OCI-LY1 (cell line): ENCODE data around the gene NEURL2.
A peak's percentile ranks its signal among the peaks of the same experiment; 100 is the strongest.
"Not testable (repeated sequence)": the region's sequence is repeated elsewhere in the genome, so short reads cannot be mapped to it uniquely, and the experiment has no call there.

Experiments used
- H2AFZ ChIP-seq: fragments of 200-600 bp; sonication (generic), shearing (Covaris generic); 2 replicates; pipeline ENCODE4 v1.6.0; 2014; ENCODE audit warnings: antibody characterized with exemption, mild to moderate bottlenecking, low read length
- H3F3A ChIP-seq: fragments of 200-600 bp; sonication (generic), shearing (Covaris generic); 2 replicates; pipeline ENCODE4 v1.6.0; 2014; ENCODE audit warnings: mild to moderate bottlenecking, antibody characterized with exemption, low read length, moderate library complexity; ENCODE audit not compliant: insufficient read depth
- H3K27ac ChIP-seq: fragments of 200-600 bp; sonication (generic); 2 replicates; pipeline ENCODE4 v1.5.1; 2014; ENCODE audit warnings: low read length, mixed run types, mild to moderate bottlenecking, low read depth; ENCODE audit not compliant: poor library complexity, severe bottlenecking
- H3K27me3 ChIP-seq: fragments of 200-600 bp; sonication (generic); 2 replicates; pipeline ENCODE4 v1.6.0; 2014; ENCODE audit warnings: antibody characterized with exemption, mild to moderate bottlenecking, low read length, moderate library complexity; ENCODE audit not compliant: insufficient read depth
- H3K36me3 ChIP-seq: fragments of 200-600 bp; sonication (generic); 2 replicates; pipeline ENCODE4 v1.6.1; 2014; ENCODE audit warnings: mild to moderate bottlenecking, antibody characterized with exemption, low read length, moderate library complexity, mixed read lengths; ENCODE audit not compliant: insufficient read depth
- H3K4me1 ChIP-seq: fragments of 200-600 bp; sonication (generic); 2 replicates; pipeline ENCODE4 v1.5.1; 2014; ENCODE audit warnings: mild to moderate bottlenecking, low read length, moderate library complexity; ENCODE audit not compliant: insufficient read depth, severe bottlenecking
- H3K4me2 ChIP-seq: fragments of 200-600 bp; sonication (generic), shearing (Covaris generic); 2 replicates; pipeline ENCODE4 v1.6.1; 2014; ENCODE audit warnings: low read length
- H3K4me3 ChIP-seq: fragments of 200-600 bp; sonication (generic); 2 replicates; pipeline ENCODE4 v1.5.1; 2014; ENCODE audit warnings: low read length, low read depth, mild to moderate bottlenecking, mixed read lengths; ENCODE audit not compliant: poor library complexity, severe bottlenecking
- H3K79me2 ChIP-seq: fragments of 200-600 bp; shearing (Covaris generic); 2 replicates; pipeline ENCODE4 v1.6.1; 2016; ENCODE audit warnings: mixed run types, low read length, mixed read lengths; ENCODE audit not compliant: insufficient read depth
- H3K9ac ChIP-seq: fragments of 200-600 bp; sonication (generic), shearing (Covaris generic); 2 replicates; pipeline ENCODE4 v1.6.1; 2014; ENCODE audit warnings: mild to moderate bottlenecking, low read length, mixed read lengths
- H3K9me2 ChIP-seq: fragments of 200-600 bp; sonication (generic), shearing (Covaris generic); 2 replicates; pipeline ENCODE4 v1.6.1; 2014; ENCODE audit warnings: low read depth, mild to moderate bottlenecking, low read length, mixed read lengths
- H3K9me3 ChIP-seq: fragments of 200-600 bp; shearing (Covaris generic); 2 replicates; pipeline ENCODE4 v1.6.1; 2014; ENCODE audit warnings: low read length, mixed read lengths
- H4K20me1 ChIP-seq: fragments of 200-600 bp; sonication (generic), shearing (Covaris generic); 2 replicates; pipeline ENCODE4 v1.6.0; 2016; ENCODE audit warnings: mild to moderate bottlenecking, low read length; ENCODE audit not compliant: insufficient read depth
- EZH2 ChIP-seq: fragments of 200-600 bp; sonication (generic), shearing (Covaris generic); IDR thresholded peaks from 2 replicates; pipeline ENCODE4 v1.8.0; 2017; ENCODE audit warnings: borderline replicate concordance, mixed run types, mild to moderate bottlenecking, antibody characterized with exemption, low read length, moderate library complexity, mixed read lengths
- TF ChIP-seq, protein P1 (sequence below): fragments of 200-600 bp; sonication (generic), shearing (Covaris generic); IDR thresholded peaks from 2 replicates; pipeline ENCODE4 v1.5.1; 2017; ENCODE audit warnings: mild to moderate bottlenecking, antibody characterized with exemption, low read length, moderate library complexity, mixed read lengths

Gene NEURL2

DNA sequence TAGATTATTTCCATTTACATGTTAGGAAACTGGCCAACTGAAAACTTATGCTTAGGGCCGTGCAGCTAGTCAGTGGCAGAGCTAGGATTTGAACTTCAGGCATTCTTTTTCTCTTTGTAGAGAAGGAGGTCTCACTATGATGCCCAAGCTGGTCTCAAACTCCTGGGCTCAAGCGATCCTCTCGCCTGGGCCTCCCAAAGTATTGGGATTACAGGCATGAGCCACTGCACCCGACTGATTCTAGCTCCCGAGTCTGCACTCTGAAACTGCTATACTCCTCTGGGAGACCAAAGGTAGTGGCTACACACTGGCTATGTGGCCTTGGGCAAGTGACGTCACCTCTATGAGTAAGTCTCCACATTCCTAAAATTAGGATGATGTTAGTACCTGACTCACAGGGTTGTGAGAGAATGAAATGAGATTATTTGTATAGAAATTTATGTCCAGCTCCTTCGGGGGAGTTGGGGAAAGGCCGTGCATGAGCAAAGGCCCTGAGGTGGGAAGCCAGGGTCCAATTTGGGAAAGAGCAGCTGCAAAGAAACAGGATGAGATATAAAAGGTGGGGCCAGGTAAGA, 14.6 kb upstream of the NEURL2 start:
- Histone ChIP-seq H3K27me3 (no peaks in the 10 kb centered on the region), H3K4me3 (no peak overlapping the region), H3F3A (no peaks in the 10 kb centered on the region), H3K9me3 (no peaks in the 10 kb centered on the region), H3K79me2 (no peaks in the 10 kb centered on the region), H3K36me3 (no peaks in the 10 kb centered on the region), H3K9me2 (no peaks in the 10 kb centered on the region), H4K20me1 (no peaks in the 10 kb centered on the region), H2AFZ (no peak overlapping the region), H3K27ac (no peak overlapping the region), H3K4me1 (peaks cover 16% of the 10 kb centered on the region), H3K4me2 (no peak overlapping the region), H3K9ac (no peak overlapping the region)
- no peak for TF ChIP-seq EZH2
- TF ChIP-seq, protein P1, sequence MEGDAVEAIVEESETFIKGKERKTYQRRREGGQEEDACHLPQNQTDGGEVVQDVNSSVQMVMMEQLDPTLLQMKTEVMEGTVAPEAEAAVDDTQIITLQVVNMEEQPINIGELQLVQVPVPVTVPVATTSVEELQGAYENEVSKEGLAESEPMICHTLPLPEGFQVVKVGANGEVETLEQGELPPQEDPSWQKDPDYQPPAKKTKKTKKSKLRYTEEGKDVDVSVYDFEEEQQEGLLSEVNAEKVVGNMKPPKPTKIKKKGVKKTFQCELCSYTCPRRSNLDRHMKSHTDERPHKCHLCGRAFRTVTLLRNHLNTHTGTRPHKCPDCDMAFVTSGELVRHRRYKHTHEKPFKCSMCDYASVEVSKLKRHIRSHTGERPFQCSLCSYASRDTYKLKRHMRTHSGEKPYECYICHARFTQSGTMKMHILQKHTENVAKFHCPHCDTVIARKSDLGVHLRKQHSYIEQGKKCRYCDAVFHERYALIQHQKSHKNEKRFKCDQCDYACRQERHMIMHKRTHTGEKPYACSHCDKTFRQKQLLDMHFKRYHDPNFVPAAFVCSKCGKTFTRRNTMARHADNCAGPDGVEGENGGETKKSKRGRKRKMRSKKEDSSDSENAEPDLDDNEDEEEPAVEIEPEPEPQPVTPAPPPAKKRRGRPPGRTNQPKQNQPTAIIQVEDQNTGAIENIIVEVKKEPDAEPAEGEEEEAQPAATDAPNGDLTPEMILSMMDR: no peak

DNA sequence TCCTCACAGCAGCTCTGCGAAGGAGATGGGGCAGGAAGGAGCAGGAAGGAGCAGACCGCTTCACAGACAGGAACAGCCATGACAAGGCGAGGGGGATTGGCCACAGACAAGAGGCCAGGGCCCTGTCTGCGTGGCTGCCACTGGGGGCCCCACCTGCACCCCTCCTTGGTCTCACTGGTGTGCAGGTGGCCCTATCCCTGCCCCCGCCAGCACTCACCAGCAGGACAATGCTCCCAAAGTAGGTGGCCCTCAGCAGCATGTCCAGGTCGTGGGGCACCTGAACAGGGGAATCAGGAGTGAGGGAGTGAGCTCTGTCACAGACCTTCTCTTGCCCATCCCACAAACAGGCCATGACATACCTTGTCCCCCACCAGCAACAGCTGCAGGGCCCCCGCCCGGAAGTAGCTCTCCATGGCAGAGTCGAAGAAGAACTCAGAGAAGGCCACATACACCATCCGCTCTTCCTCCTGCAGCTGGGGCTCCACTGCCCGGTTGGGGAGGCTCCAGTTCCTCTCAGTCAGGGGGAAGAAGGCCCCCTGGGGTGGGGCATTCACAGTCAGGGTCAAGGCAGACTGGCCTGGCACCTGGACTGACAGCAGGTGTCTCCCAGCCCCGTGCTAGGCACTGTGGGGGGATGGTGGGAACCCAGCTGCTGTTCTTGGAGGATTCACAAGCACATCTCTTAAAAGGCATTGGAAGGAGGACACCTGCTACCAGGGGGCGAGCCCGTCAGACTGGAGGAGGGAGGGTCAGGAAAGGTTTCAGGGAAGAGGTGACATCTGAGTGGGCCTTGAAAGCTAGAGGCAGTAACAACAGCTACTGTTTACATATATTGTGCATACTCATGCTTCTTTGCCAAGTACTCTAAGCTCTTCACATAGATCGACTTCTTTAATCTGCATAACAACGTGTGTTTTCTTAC, 13.8 kb upstream of the NEURL2 start:
- H4K20me1 ChIP-seq: no peaks in the 10 kb centered on the region
- no peaks in the 10 kb centered on the region for H3K79me2 ChIP-seq
- H3K4me3 ChIP-seq: no peak overlapping the region
- no peaks in the 10 kb centered on the region for H3K9me3 ChIP-seq
- H3K9me2 ChIP-seq: no peaks in the 10 kb centered on the region
- H3K36me3 ChIP-seq: no peaks in the 10 kb centered on the region
- H3K4me2 ChIP-seq: no peak overlapping the region
- H3F3A ChIP-seq: no peaks in the 10 kb centered on the region
- no peak overlapping the region for H2AFZ ChIP-seq
- TF ChIP-seq EZH2: no peak
- TF ChIP-seq, protein P1: no peak
- H3K9ac ChIP-seq: no peak overlapping the region
- no peaks in the 10 kb centered on the region for H3K27me3 ChIP-seq
- peak overlapping the region; percentile 8 for H3K27ac ChIP-seq
- peaks cover 9% of the 10 kb centered on the region for H3K4me1 ChIP-seq

DNA sequence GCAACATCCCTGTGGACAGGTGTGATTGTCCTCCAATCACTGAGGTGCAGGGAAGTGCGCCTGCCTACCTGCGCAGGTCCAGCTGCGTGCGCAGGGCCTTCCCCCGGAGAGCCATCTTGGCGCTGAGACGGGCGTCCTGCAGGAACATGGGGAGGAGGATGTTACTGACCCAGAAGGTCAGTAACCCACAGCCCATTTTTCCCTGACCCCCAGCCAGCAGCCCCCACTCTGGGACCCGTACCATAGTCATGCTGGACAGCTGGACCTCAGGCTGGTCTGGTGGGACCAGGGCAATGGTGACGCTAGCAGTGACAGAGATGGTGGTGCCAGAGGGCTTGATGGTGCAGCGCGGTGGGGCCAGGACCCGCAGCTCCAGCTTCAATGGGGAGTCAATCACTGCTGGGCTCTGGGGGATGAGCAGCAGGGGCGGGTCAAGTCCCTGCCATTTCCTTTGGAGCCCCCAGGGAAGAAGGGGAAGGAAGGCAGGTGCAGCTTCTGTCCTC, 11.2 kb upstream of the NEURL2 start:
- no peak overlapping the region for H3K27ac ChIP-seq
- no peak overlapping the region for H2AFZ ChIP-seq
- H3K79me2 ChIP-seq: no peaks in the 10 kb centered on the region
- H3K27me3 ChIP-seq: no peaks in the 10 kb centered on the region
- no peak overlapping the region for H3K9ac ChIP-seq
- no peaks in the 10 kb centered on the region for H3K9me2 ChIP-seq
- no peaks in the 10 kb centered on the region for H3K9me3 ChIP-seq
- no peaks in the 10 kb centered on the region for H3F3A ChIP-seq
- no peak overlapping the region for H3K4me3 ChIP-seq
- peaks cover 9% of the 10 kb centered on the region; the same call in 1 of the 2 replicates for H3K36me3 ChIP-seq
- TF ChIP-seq EZH2: no peak
- TF ChIP-seq, protein P1: no peak
- no peak overlapping the region for H3K4me2 ChIP-seq
- H3K4me1 ChIP-seq: peaks cover 7% of the 10 kb centered on the region
- H4K20me1 ChIP-seq: no peaks in the 10 kb centered on the region

DNA sequence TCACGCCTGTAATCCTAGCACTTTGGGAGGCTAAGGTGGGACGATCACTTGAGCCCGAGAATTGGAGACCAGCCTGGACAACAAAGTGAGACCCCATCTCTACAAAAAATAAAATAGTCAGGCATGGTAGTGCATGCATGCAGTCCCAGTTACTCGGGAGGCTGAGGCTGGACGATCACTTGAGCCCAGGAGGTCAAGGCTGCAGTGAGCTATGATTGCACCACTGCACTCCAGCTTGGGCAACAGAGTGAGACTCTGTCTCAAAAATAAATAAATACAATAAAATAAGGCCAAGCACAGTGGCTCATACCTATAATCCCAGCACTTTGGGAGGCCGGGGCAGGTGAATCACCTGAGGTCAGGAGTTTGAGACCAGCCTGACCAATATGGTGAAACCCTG, 10.3 kb upstream of the NEURL2 start:
- not testable (repeated sequence) for H3K4me2 ChIP-seq
- H3K36me3 ChIP-seq: peaks cover 16% of the 10 kb centered on the region; the same call in 1 of the 2 replicates

More for the DNA sequence above, 10.3 kb upstream of the NEURL2 start:
- H3K9me2 ChIP-seq, H4K20me1 ChIP-seq, H3K9me3 ChIP-seq, H3F3A ChIP-seq, H2AFZ ChIP-seq, H3K4me1 ChIP-seq, H3K27me3 ChIP-seq, H3K4me3 ChIP-seq, H3K9ac ChIP-seq, H3K27ac ChIP-seq, H3K79me2 ChIP-seq: not testable (repeated sequence)
